Adipose tissue (tissue), 3 donors: Measurements from ENCODE around the gene TMEM202. TPM values are rescaled to one million over a fixed set of nuclear protein-coding genes. Genes with fewer than 3 reads are reported as not detected.
"Not testable (repeated sequence)": the region's sequence is repeated elsewhere in the genome, so short reads cannot be mapped to it uniquely, and the experiment has no call there.

Source experiments
- H3K27ac ChIP-seq: one replicate; pipeline ENCODE4 v1.5.1; 2013; ENCODE audit warnings: low read depth, low read length
- WGBS, 3 donors: extraction: QIAGEN DNeasy Blood & Tissue Kit; methylation state at CpG; one replicate each; pipeline ENCODE4 v1.1.7; 2013; 5-methylcytosine and 5-hydroxymethylcytosine counted together
- polyA plus RNA-seq, 3 donors: library from polyadenylated mRNA; stranded (reverse); fragments of 200-250 nt; gene quantifications; one replicate each; pipeline ENCODE4 v1.2.3, GENCODE V29; 2013
- donor health status: healthy with polysubstance abuse.
- donor health status: Bipolar disorder and iron deficiency.
- donor health status: healthy.

TMEM202 gene
- polyA plus RNA-seq, 3 donors = not detected

GRCh38 chr15:72389231-72389630 is 8.9 kb upstream of the TMEM202 start:
- H3K27ac ChIP-seq = no peak overlapping the region
- WGBS, 3 donors = 14 to 47% (median 42%) methylated on average over 3 of the region's 3 CpGs

GRCh38 chr15:72396331-72396730 is 1.8 kb upstream of the TMEM202 start:
- not testable (repeated sequence) for H3K27ac ChIP-seq
- 95 to 97% (median 95%) methylated on average over 7 to 23 of the region's 24 CpGs for WGBS, 3 donors

DNA sequence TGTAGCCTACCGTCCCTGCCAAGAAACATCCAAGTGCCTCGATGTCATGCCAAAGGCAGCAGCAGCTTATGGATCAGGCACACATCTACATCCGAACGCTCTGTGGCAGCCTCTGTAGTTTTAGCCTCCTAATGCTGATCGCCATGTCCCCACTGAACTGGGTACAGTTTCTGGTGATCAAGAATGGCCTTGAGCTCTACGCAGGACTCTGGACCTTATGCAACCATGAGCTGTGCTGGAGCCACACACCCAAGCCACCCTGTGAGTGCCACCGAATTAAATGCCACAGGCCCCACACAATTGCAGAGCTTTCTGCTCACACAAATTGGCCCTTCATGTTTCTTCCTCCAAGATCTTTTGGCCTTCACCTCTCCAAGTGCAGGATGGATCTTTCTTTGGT is 543 bp downstream of the TMEM202 start:
- WGBS, 3 donors = 79 to 90% (median 89%) methylated on average over 7 of the region's 7 CpGs
- H3K27ac ChIP-seq = no peak overlapping the region

DNA sequence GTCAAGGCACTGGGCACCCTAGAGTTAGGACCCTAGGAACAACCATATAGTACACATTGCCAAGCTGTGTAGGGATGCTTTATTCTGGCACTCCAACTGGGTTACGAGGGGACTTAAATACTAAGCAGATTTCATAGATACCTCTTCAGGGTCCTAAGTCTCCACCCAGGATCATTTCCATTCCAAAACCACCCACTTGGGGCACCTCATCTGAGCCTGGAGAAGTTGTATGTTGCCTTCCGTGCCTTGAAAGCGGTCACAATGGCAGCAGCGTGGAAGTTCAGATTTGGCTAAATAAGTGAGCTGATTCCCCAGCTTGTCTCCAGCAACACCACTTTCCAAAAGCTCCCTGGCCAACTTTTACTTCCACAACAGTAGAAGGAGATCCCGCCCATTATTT is 4.6 kb downstream of the TMEM202 start:
- 78 to 82% (median 81%) methylated on average over 5 of the region's 5 CpGs for WGBS, 3 donors
- H3K27ac ChIP-seq = no peak overlapping the region

GRCh38 chr15:72404356-72404755 is 6.3 kb downstream of the TMEM202 start:
- WGBS, 3 donors = 28 to 48% (median 34%) methylated on average over 3 of the region's 3 CpGs
- no peak overlapping the region for H3K27ac ChIP-seq

GRCh38 chr15:72404841-72405240 is 6.7 kb downstream of the TMEM202 start:
- H3K27ac ChIP-seq = no peak overlapping the region

DNA sequence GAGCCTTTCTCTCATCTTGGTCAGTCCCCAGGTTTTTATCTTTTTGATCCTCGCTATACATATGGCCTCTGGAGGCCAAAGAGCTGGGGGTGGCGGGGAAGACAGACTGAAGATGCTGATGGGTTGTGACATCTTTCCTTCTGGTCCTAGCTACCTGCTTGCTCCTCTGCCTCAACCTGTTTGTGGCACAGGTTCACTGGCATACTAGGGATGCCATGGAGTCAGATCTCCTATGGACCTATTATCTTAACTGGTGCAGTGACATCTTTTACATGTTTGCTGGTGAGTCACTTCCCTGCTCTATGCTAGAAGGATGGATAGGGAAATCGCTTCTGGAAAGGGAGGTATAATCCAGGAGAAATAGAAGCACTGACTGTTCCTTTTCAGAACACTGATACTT is 8.8 kb downstream of the TMEM202 start:
- WGBS, 3 donors = 66 to 79% (median 79%) methylated on average over 3 of the region's 3 CpGs
- H3K27ac ChIP-seq = no peak overlapping the region

DNA sequence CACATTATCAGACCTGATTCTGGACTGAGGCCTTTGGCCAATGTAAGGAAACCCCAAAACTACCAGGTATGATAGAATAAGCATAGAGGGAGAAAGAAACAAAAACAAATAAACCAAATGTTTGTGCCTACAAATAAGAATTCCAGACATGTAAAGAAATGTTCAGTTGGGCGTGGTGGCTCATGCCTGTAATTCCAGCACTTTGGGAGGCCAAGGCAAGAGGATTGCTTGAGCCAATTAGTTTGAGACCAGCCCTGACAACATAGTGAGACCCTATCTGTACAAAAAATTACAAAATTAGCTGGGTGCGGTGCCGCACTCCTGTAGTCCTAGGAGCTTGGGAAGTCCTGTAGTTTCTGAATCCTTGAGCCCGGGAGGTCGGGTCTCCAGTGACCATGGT is 13.0 kb downstream of the TMEM202 start:
- WGBS, 3 donors = 84 to 92% (median 89%) methylated on average over 5 of the region's 5 CpGs

GRCh38 chr15:72411544-72411943 is 13.4 kb downstream of the TMEM202 start:
- H3K27ac ChIP-seq = no peak overlapping the region
- WGBS, 3 donors = 18 to 53% (median 37%) methylated on average over 1 of the region's 1 CpG

More for the DNA sequence above, 13.0 kb downstream of the TMEM202 start:
- H3K27ac ChIP-seq = no peak overlapping the region

- not testable (repeated sequence) for H3K27ac ChIP-seq
- WGBS, 3 donors = 76 to 88% (median 85%) methylated on average over 3 of the region's 3 CpGs
Measured at GRCh38 chr15:72413337-72413736, 15.2 kb downstream of the TMEM202 start.

- no peak overlapping the region for H3K27ac ChIP-seq
- 61 to 82% (median 80%) methylated on average over 2 of the region's 2 CpGs for WGBS, 3 donors
Measured at GRCh38 chr15:72415304-72415703, 17.2 kb downstream of the TMEM202 start.

DNA sequence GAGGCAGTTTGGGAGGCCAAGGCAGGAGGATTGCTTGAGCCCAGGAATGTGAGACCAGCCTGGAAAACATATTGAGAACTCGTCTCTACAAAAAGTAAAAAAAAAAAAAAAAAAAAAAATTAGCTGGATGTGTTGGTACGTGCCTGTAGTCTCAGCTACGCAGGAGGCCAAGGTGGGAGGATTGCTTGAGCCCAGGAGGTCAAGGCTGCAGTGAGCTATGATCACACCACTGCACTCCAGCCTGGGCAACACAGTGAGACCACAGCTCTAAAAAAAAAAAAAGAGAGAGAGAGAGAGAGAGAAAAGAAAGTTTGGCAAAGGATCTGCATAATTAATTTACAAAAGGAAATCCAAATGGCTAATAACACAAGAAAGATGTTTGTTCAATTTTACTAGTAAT is 21.7 kb downstream of the TMEM202 start:
- WGBS, 3 donors = 68 to 86% (median 85%) methylated on average over 3 of the region's 3 CpGs
- H3K27ac ChIP-seq = not testable (repeated sequence)

DNA sequence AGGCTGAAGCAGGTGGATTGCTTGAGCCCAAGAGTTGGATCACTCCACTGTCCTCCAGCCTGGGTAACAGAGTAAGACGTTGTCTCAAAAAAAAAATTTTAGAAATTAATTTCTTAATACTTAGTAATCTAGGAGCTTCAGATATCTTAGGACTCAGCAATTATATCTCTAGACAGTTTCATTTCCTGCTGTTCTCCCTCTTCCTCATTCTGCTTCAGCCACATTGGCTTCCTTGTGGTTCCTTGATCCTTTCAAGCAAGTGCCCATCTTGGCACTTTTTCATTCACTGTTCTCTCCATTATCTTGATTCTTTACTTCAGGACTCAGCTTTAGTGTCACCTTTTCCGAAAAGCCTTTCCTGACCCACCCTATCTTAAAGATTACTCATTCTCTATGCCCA is 22.5 kb downstream of the TMEM202 start:
- H3K27ac ChIP-seq = no peak overlapping the region
- 53 to 69% (median 66%) methylated on average over 2 of the region's 2 CpGs for WGBS, 3 donors

DNA sequence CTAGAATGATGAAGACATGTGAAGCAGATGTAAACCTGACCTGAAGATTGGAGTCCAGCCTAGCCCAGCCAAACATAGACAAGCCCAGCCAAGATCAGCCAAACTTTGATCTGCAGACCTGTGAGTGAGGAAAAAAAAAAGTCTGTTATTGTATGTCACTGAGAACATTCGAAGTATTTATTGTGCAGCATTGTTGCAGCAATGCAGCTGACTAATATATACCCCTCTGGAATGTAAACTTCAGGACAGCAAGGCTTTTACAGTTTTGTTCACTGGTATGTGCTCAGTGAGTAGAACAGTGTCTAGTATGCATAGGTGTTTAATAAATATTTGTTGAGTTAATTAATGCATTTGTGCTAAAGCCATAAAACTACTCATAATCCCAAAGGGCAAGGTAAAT is 23.4 kb downstream of the TMEM202 start:
- no peak overlapping the region for H3K27ac ChIP-seq
- WGBS, 3 donors = 55 to 69% (median 63%) methylated on average over 1 of the region's 1 CpG

DNA sequence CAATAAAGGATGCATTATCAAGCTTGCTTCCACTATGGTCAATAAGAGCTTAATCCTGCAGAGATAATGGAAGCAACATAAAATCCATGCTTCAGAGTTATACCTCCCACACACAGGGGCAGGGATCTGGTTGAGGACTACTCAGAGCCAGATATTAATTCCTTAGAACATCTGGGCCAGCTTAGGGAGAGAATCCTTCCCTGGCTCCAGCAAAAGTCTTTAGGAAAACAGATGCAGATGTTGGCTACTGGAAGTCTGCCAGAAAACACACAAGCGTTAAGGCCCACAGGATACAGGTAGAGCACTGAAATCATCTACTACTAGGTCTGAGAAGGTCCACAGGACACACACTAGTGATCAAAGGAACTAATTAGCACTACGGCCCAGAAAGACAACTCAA is 25.2 kb downstream of the TMEM202 start:
- 60 to 72% (median 64%) methylated on average over 2 of the region's 2 CpGs for WGBS, 3 donors
- H3K27ac ChIP-seq = no peak overlapping the region

GRCh38 chr15:72426753-72427152 is 28.6 kb downstream of the TMEM202 start:
- no peak overlapping the region for H3K27ac ChIP-seq

- WGBS, 3 donors = 79 to 88% (median 88%) methylated on average over 1 of the region's 1 CpG
- H3K27ac ChIP-seq = no peak overlapping the region
Measured at GRCh38 chr15:72437650-72438316, 39.7 kb downstream of the TMEM202 start.

GRCh38 chr15:72442848-72443247 is 44.7 kb downstream of the TMEM202 start:
- H3K27ac ChIP-seq = not testable (repeated sequence)
- WGBS, 3 donors = 78 to 91% (median 84%) methylated on average over 3 of the region's 5 CpGs

DNA sequence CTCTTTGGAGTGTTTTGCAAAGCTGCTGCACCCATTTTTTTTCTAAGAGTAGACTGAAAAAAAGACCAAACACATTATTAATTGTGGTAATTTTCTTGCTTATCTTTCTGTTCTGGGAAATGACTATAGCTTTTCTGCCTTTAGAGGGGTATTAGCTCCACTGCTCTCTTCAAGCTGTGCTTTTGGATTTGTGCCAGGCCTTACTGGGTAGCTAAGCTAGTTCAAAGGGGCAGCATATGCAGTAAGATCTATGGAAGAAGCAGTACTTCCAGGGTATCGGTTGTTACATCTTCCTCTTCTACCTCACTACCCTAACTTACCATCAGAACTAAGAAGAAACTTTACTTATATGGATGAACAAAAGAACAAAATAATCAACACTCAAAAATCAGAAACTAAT is 47.3 kb downstream of the TMEM202 start:
- WGBS, 3 donors = 57 to 85% (median 82%) methylated on average over 1 of the region's 1 CpG
- H3K27ac ChIP-seq = no peak overlapping the region

DNA sequence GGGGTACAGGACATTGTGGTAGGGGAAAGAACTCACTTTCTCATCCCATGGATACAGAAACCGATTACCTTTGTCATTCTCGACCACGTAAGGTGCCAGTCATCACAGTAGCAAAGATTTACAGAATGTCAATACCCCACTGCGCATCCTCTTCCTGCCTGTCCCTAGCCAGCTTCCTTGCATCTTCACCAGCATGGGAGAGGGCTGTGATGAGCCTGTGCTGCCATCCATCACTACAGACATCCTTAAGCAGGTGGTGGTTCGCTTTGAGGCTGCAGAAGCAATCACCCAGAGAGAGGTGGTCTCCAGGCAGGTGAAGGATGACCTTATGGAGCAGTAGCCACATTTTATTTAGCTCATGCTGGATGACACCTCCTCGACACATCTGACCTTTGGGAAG is 52.7 kb downstream of the TMEM202 start:
- WGBS, 3 donors = 81 to 83% (median 82%) methylated on average over 6 of the region's 6 CpGs
- H3K27ac ChIP-seq = no peak overlapping the region

DNA sequence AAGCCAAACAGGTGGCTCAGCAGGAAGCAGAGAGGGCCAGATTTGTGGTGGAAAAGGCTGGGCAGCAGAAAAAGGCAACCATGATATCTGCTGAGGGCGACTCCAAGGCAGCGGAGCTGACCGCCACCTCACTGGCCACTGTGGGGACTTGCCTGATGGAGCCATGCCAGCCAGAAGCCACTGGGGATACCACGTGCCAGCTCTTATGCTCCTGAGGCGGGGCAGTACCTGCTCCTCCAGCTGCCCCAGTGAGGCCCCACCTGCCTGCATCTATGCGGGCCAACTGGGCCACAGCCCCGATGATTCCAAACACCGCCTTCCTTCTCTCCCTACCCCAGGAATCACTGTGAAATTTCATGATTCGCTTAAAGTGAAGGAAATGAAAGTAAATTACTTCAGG is 53.1 kb downstream of the TMEM202 start:
- no peak overlapping the region for H3K27ac ChIP-seq
- 83 to 91% (median 88%) methylated on average over 9 of the region's 9 CpGs for whole genome bisulfite sequencing, 3 donors
